HG02798 (cell line): ENCODE results near the gene EFNA1.
"Not testable (repeated sequence)": the region's sequence is repeated elsewhere in the genome, so short reads cannot be mapped to it uniquely, and the experiment has no call there.

Experiments used
- ATAC-seq: cut with Tn5 transposase; IDR thresholded peaks from one replicate; pipeline ENCODE4 v1.9.1; 2021; ENCODE audit warnings: mild to moderate bottlenecking; ENCODE audit not compliant: unreplicated experiment, poor library complexity

EFNA1 gene

GRCh38 chr1:155137154-155137949 is 9.7 kb downstream of the EFNA1 start:
- no peak for ATAC-seq

GRCh38 chr1:155139895-155140629 is 12.4 kb downstream of the EFNA1 start, which contains the start of gene DPM3:
Gene DPM3 (minus strand): TSS chr1:155140531. CDS start chr1:155140240, 291 bp downstream.
- ATAC-seq, result peak; percentile 74

GRCh38 chr1:155140630-155140953 is 12.9 kb downstream of the EFNA1 start:
- no peak for ATAC-seq

- no peak for ATAC-seq
Measured at GRCh38 chr1:155141749-155142148, 14.1 kb downstream of the EFNA1 start.

- ATAC-seq, result no peak
Measured at GRCh38 chr1:155145491-155145890, 17.8 kb downstream of the EFNA1 start.

- ATAC-seq, result not testable (repeated sequence)
Measured at GRCh38 chr1:155155996-155156643, 28.4 kb downstream of the EFNA1 start.

- ATAC-seq, result no peak
Measured at GRCh38 chr1:155158991-155159390, 31.3 kb downstream of the EFNA1 start.

- ATAC-seq, result no peak
Measured at GRCh38 chr1:155160128-155160527, 32.5 kb downstream of the EFNA1 start.

- ATAC-seq, result not testable (repeated sequence)
Measured at GRCh38 chr1:155162631-155163030, 35.0 kb downstream of the EFNA1 start.

GRCh38 chr1:155163785-155164184 is 36.1 kb downstream of the EFNA1 start:
- ATAC-seq, result not testable (repeated sequence)

- ATAC-seq, result not testable (repeated sequence)
Measured at GRCh38 chr1:155164625-155165024, 36.9 kb downstream of the EFNA1 start.

GRCh38 chr1:155166051-155166470 is 38.4 kb downstream of the EFNA1 start:
- ATAC-seq, result no peak

GRCh38 chr1:155166471-155167165 is 38.9 kb downstream of the EFNA1 start:
- ATAC-seq, result no peak

- peak; percentile 55 for ATAC-seq
Measured at GRCh38 chr1:155167166-155168104, 39.8 kb downstream of the EFNA1 start.

GRCh38 chr1:155168105-155168445 is 40.4 kb downstream of the EFNA1 start:
- ATAC-seq, result not testable (repeated sequence)

GRCh38 chr1:155168456-155169210 is 41.0 kb downstream of the EFNA1 start:
- ATAC-seq, result no peak

GRCh38 chr1:155169541-155169940 is 41.9 kb downstream of the EFNA1 start:
- ATAC-seq, result no peak

GRCh38 chr1:155170101-155170785 is 42.6 kb downstream of the EFNA1 start:
- ATAC-seq, result no peak
